C4-2B (cell line): ENCODE measurements around the gene SLC22A4.

Experiments
- H3K27ac ChIP-seq: fragments of 450-650 bp; 2 replicates; pipeline ENCODE4 v1.5.1; 2017
- ZFX ChIP-seq: fragments of 450-650 bp; IDR thresholded peaks from 2 replicates; pipeline ENCODE4 v1.6.1; 2017
- TF ChIP-seq, protein P1 (sequence below): fragments of 450-650 bp; conservative IDR thresholded peaks from 2 replicates; pipeline ENCODE4 v1.5.1; 2017; ENCODE audit warnings: mild to moderate bottlenecking

The SLC22A4 gene

DNA sequence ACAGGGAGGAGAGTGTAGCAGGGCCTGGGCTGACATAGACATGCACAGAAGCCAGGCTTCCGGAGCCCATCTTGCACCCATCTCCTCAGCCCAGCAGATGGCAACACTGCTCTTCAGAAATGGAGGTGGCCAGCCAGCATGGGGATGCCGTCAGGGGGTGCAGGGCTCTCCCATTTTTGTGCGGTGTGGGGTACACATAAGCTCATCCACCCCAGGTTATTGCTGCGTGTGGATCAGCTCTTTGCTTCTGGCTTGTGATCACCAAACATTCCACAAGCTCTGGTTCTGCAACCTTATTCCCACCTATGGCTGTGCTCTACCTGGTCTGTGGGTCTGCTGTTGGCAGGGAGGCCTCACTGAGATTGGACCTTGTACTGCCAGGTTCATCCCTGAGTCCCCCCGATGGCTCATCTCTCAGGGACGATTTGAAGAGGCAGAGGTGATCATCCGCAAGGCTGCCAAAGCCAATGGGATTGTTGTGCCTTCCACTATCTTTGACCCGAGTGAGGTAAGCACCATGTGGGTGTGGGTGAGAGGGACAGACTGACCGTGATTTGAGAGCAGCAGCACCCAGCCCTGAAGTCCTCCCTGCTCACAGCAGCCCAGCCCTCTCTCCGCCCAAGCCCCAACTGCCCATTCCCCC, 92.6 kb downstream of the SLC22A4 start:
- H3K27ac ChIP-seq, result peak overlapping the region; percentile 38
- no peak for TF ChIP-seq ZFX
- TF ChIP-seq, protein P1, sequence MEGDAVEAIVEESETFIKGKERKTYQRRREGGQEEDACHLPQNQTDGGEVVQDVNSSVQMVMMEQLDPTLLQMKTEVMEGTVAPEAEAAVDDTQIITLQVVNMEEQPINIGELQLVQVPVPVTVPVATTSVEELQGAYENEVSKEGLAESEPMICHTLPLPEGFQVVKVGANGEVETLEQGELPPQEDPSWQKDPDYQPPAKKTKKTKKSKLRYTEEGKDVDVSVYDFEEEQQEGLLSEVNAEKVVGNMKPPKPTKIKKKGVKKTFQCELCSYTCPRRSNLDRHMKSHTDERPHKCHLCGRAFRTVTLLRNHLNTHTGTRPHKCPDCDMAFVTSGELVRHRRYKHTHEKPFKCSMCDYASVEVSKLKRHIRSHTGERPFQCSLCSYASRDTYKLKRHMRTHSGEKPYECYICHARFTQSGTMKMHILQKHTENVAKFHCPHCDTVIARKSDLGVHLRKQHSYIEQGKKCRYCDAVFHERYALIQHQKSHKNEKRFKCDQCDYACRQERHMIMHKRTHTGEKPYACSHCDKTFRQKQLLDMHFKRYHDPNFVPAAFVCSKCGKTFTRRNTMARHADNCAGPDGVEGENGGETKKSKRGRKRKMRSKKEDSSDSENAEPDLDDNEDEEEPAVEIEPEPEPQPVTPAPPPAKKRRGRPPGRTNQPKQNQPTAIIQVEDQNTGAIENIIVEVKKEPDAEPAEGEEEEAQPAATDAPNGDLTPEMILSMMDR, result peak; percentile 48

- TF ChIP-seq, protein P1, result no peak
- TF ChIP-seq ZFX, result no peak
- H3K27ac ChIP-seq, result peak overlapping the region; percentile 74
Measured at GRCh38 chr5:132387640-132388117, 93.5 kb downstream of the SLC22A4 start.

- peak overlapping the region; percentile 74 for H3K27ac ChIP-seq
- TF ChIP-seq, protein P1, result no peak
- TF ChIP-seq ZFX, result no peak
Measured at GRCh38 chr5:132388244-132389050, 94.3 kb downstream of the SLC22A4 start.

DNA sequence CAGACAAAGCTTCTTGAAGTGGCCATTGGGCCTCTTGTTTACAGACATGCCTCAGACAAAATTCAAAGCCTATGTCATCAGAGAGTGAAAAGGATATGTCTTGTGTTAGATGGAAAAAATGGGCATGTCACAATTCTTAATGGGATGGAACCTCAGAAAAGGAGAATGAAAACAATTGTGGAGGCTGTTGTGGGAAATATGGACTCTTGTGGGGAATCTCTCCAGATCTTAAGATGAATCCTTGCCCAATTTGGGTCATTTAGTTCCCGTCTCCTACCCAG, 94.8 kb downstream of the SLC22A4 start:
- no peak overlapping the region for H3K27ac ChIP-seq
- TF ChIP-seq, protein P1, result no peak
- TF ChIP-seq ZFX, result no peak

GRCh38 chr5:132389585-132390286, 95.5 kb downstream of the SLC22A4 start:
- TF ChIP-seq, protein P1, result no peak
- no peak for TF ChIP-seq ZFX
- no peak overlapping the region for H3K27ac ChIP-seq

DNA sequence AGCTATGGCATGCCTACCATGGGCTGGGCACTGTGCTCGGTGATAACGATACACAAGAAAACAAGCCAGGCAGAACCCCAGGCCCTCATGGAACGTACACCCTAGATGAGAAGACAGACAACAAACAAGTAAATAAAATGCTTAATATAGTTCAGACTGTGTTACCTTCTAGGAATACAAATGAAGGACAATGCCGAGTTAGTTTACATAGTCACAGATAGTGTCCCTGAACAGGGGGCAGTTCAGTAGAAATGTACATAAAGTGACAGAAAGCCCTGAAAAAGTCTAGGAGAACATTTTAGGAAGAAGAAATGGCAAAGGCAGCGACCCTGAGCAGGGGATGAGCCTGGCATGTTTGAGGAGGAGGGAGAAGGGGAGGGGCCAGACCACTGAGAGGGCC, 97.1 kb downstream of the SLC22A4 start:
- TF ChIP-seq ZFX, result no peak
- TF ChIP-seq, protein P1, result no peak
- H3K27ac ChIP-seq, result no peak overlapping the region

GRCh38 chr5:132391870-132392269, 97.7 kb downstream of the SLC22A4 start:
- H3K27ac ChIP-seq, result no peak overlapping the region

More at GRCh38 chr5:132391870-132392269, 97.7 kb downstream of the SLC22A4 start:
- TF ChIP-seq, protein P1, result no peak
- no peak for TF ChIP-seq ZFX
